Suprapubic skin (tissue), 4 donors: ENCODE measurements around the gene MTHFSD. TPM values are rescaled to one million over a fixed set of nuclear protein-coding genes. Genes with fewer than 3 reads are reported as not detected.

Source experiments
- DNase-seq, 2 donors: peaks; one replicate each; pipeline ENCODE4 v3.0.0-alpha.2; 2019; ENCODE audit warnings: low spot score in 2 of 2
- H3K27ac ChIP-seq: fragments of 200-600 bp; sonication (generic); one replicate; pipeline ENCODE4 v1.5.1; 2019
- H3K27me3 ChIP-seq: fragments of 200-600 bp; sonication (generic); one replicate; pipeline ENCODE4 v1.5.1; 2019
- H3K36me3 ChIP-seq: fragments of 200-600 bp; sonication (generic); one replicate; pipeline ENCODE4 v1.5.1; 2019
- H3K4me1 ChIP-seq: fragments of 200-600 bp; sonication (generic); one replicate; pipeline ENCODE4 v1.5.1; 2019
- H3K4me3 ChIP-seq: fragments of 200-600 bp; sonication (generic); one replicate; pipeline ENCODE4 v1.5.1; 2019; ENCODE audit warnings: mild to moderate bottlenecking
- H3K9me3 ChIP-seq: fragments of 200-600 bp; sonication (generic); one replicate; pipeline ENCODE4 v1.5.1; 2019
- CTCF ChIP-seq, 2 donors: fragments of 200-600 bp in 1 of 2; fragments of 450-650 bp in 1 of 2; sonication (generic) in 1 of 2; IDR thresholded peaks; one replicate each; pipeline ENCODE4 v1.5.1; 2016 to 2019; ENCODE audit warnings: antibody characterized with exemption in 2 of 2, mild to moderate bottlenecking in 1 of 2, moderate library complexity in 1 of 2
- EP300 ChIP-seq: sonication (generic); formaldehyde crosslinking; IDR thresholded peaks from one replicate; pipeline ENCODE4 v1.6.1; 2017; ENCODE audit warnings: antibody characterized with exemption
- POLR2A ChIP-seq, 2 donors: fragments of 450-650 bp; IDR thresholded peaks; one replicate each; pipeline ENCODE4 v1.6.1; 2017; ENCODE audit warnings: antibody characterized with exemption in 2 of 2, mild to moderate bottlenecking in 2 of 2, moderate library complexity in 2 of 2
- POLR2AphosphoS5 ChIP-seq, 3 donors: sonication (generic); formaldehyde crosslinking; IDR thresholded peaks; one replicate each; pipeline ENCODE4 v1.6.1; 2017; ENCODE audit warnings: antibody characterized with exemption in 3 of 3
- WGBS: methylation state at CpG from one replicate; pipeline ENCODE4 v1.1.5; 2018; 5-methylcytosine and 5-hydroxymethylcytosine counted together
- total RNA-seq, 4 donors: library from RNA; depleted of rRNA; stranded (reverse); fragments of >200 nt; gene quantifications; one replicate each; pipeline ENCODE4 v1.1.0, GENCODE V29; 2016

Gene MTHFSD
- total RNA-seq, 4 donors from 2014 or later: 12.4 to 43.4 (median 18.8) TPM

GRCh38 chr16:86585821-86586611 is 31.0 kb upstream of the MTHFSD start:
- TF ChIP-seq POLR2A (IDR thresholded peaks at IDR 0.05): no peak
- no peak for TF ChIP-seq POLR2AphosphoS5 (IDR thresholded peaks at IDR 0.05)
- Histone ChIP-seq H3K36me3 (no peaks in the 10 kb centered on the region), H3K27me3 (peaks cover 58% of the 10 kb centered on the region), H3K4me3 (no peak overlapping the region), H3K9me3 (no peaks in the 10 kb centered on the region), H3K4me1 (no peaks in the 10 kb centered on the region), H3K27ac (no peak overlapping the region)
- 71% methylated on average over 10 of the region's 10 CpGs for WGBS
- no peak for DNase-seq

DNA sequence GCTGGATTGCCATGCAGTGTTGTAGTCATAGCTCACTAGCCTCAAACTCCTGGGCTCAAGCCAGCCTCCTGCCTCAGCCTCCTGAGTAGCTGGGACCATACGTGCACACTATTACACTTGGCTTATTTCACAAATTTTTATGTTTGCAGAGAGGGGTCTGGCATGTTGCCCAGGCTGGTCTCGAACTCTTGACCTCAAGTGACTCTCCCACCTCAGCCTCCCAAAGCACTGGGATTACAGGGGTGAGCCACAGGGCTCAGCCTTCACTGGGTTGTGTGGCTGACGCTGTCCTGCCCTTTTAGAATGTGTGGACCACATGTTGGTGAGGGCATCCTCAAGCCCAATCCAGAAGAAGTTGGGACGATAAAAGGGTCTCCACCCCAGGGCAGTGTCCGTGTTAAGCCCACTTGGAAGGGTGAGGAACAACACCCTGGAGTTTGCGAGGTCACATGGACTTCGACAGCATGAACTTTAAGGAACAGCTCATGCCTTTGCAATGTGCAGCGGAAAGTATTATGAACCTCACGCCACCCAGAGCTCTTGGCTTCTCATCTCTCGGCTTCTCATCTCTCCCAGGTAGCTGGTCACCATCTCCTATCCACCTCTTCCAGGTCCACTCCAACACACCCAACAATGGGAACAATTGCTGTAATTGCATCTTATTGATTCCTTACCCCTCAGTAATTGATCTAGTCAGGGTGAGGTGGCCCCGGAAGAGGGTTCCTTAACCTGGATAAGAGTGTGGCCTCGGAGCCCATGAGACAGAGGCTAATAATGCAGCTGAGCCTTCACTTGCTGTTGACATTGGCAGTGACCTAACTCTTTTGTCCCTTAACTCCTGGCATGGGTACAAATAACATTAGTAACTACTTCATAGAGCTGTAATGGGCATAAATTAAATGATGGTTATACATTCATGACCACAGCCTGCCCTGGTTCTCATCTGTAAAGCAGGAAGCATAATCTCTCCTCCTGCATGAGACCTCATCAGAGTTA is 30.0 kb upstream of the MTHFSD start:
- no peaks in the 10 kb centered on the region for H3K36me3 ChIP-seq
- peaks cover 58% of the 10 kb centered on the region for H3K27me3 ChIP-seq
- DNase-seq: no peak
- H3K27ac ChIP-seq: no peak overlapping the region
- TF ChIP-seq EP300: no peak
- no peak for TF ChIP-seq CTCF (IDR thresholded peaks at IDR 0.05)
- no peak for TF ChIP-seq POLR2AphosphoS5 (IDR thresholded peaks at IDR 0.05)
- TF ChIP-seq POLR2A (IDR thresholded peaks at IDR 0.05): no peak
- H3K4me1 ChIP-seq: no peaks in the 10 kb centered on the region
- no peaks in the 10 kb centered on the region for H3K9me3 ChIP-seq
- 85% methylated on average over 12 of the region's 12 CpGs for WGBS
- H3K4me3 ChIP-seq: no peak overlapping the region

DNA sequence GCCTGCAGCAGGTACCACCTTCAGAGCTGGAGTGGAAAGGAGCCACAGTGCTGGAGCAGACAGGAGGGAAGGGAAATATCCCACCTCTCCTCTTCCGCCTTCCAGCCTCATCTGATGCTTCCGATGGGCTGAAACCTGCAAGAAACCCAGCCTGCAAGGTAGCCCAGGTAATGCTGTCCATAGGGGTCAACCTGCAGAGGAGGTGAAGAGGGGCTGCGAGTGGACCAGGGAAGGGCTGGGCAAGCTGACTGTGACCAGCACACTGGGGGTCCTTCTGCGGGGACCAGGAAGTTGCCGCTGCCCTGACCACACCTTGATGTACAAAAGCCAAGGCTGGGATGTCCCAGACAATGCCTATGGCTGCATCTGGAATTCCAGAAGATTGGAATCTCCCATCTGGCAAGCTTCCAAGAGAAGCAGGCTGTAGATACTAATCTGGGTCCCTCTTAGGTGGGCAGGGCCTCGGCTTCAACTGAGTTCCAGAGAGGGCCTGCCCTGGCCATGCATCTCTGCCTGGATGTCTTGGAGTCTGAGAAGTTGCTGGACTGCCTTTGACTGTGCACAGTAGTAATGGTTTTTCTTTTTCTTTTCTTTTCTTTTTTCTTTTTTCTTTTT is 29.1 kb upstream of the MTHFSD start:
- Histone ChIP-seq H3K27ac (no peak overlapping the region), H3K27me3 (peaks cover 60% of the 10 kb centered on the region), H3K9me3 (no peaks in the 10 kb centered on the region), H3K4me3 (no peak overlapping the region), H3K4me1 (peaks cover 3% of the 10 kb centered on the region), H3K36me3 (no peaks in the 10 kb centered on the region)
- DNase-seq: no peak
- TF ChIP-seq CTCF (IDR thresholded peaks at IDR 0.05): no peak
- no peak for TF ChIP-seq POLR2A (IDR thresholded peaks at IDR 0.05)
- no peak for TF ChIP-seq POLR2AphosphoS5 (IDR thresholded peaks at IDR 0.05)
- TF ChIP-seq EP300: no peak
- 81% methylated on average over 2 of the region's 6 CpGs for WGBS

DNA sequence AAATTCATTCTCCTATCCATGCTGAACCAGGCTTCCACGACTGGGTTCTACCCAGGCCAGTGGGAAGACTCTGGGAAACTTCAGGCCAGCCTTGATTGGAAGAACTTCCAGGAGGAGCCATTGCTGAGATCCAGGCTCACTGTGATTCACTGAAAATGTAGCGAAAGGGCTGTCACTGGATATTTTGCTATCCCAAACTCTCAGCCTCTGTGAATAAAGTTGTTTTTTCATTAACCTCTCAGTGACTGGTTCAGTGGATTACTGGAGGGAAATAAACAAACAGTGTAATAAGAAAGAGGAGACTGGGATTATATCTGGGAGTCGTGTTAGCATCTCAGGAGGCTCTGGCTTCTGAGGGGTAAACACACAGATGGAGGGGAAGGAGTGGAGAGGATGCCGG is 26.4 kb upstream of the MTHFSD start:
- peaks cover 80% of the 10 kb centered on the region for H3K27me3 ChIP-seq

GRCh38 chr16:86580791-86581170 is 25.7 kb upstream of the MTHFSD start:
- DNase-seq: no peak
- H3K36me3 ChIP-seq: no peaks in the 10 kb centered on the region
- H3K4me1 ChIP-seq: peaks cover 24% of the 10 kb centered on the region
- no peak for TF ChIP-seq POLR2AphosphoS5 (IDR thresholded peaks at IDR 0.05)
- no peak for TF ChIP-seq EP300
- TF ChIP-seq POLR2A (IDR thresholded peaks at IDR 0.05): no peak
- no peak for TF ChIP-seq CTCF (IDR thresholded peaks at IDR 0.05)
- H3K27ac ChIP-seq: no peak overlapping the region
- peaks cover 87% of the 10 kb centered on the region for H3K27me3 ChIP-seq
- H3K4me3 ChIP-seq: no peak overlapping the region
- 81% methylated on average over 9 of the region's 9 CpGs for WGBS
- H3K9me3 ChIP-seq: no peaks in the 10 kb centered on the region

More for the DNA sequence above, 26.4 kb upstream of the MTHFSD start:
- Histone ChIP-seq H3K9me3 (no peaks in the 10 kb centered on the region), H3K27ac (no peak overlapping the region), H3K36me3 (no peaks in the 10 kb centered on the region), H3K4me3 (no peak overlapping the region), H3K4me1 (peaks cover 18% of the 10 kb centered on the region)
- 78% methylated on average over 4 of the region's 4 CpGs for WGBS
- TF ChIP-seq POLR2A (IDR thresholded peaks at IDR 0.05): no peak
- DNase-seq: no peak
